Amygdala (tissue), 56 donors: ENCODE measurements around the gene DNAH14.
"Not testable (repeated sequence)": the region's sequence is repeated elsewhere in the genome, so short reads cannot be mapped to it uniquely, and the experiment has no call there.

Source experiments
- DNase-seq, 56 donors: peaks; one replicate each; lab custom pipeline; 2025; lab: John Stamatoyannopoulos, UW

Gene DNAH14

DNA sequence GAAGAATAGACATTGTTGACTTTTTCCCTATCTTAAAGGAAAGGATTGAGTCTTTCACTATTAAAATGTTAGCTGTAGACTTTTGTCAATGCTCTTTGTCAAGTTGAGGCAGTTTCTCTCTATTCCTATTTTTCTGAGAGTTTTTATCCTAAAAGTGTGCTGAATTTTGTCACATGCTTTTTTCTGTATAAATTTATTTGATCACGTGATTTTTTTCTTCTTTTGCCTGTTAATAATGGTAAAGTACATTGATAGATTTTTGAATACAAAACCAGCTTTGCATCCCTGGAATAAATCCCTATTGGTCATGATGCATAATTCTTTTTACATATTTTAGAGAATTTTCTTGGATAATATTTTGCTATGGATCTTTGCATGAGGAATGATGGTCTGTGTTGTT is 60.1 kb downstream of the DNAH14 start:
- no peak for DNase-seq

DNA sequence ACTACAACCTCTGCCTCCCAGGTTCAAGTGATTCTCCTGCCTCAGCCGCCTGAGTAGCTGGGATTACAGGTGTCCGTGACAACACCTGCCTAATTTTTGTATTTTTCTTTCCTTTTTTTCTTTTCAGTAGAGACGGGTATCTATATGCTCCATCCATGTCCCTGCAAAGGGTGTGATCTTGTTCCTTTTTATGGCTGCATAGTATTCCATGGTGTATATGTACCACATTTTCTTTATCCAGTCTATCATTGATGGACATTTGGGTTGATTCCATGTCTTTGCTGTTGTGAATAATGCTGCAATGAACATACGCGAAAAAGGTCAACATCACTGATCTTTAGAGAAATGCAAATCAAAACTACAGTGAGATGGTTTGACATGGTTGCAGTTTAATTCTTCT is 62.1 kb downstream of the DNAH14 start:
- not testable (repeated sequence) for DNase-seq

DNA sequence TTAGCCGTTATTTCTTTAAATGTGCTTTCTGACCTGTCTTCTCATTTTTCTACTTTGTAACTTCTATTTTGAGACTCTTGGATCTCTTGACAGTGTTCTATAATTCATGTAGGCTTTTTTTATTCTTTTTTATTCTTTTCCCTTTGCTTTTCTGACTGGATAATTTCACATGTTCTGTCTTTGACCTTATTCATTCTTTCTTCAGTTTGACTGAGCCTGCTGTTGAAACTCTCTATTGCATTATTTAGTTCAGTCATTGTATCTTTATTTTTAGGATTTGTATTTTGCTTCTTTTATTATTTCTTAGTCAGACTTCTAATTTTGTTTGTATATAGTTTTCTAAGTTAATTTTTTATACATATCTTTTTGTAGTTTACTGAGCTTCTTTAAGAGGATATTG is 66.1 kb downstream of the DNAH14 start:
- no peak for DNase-seq

DNA sequence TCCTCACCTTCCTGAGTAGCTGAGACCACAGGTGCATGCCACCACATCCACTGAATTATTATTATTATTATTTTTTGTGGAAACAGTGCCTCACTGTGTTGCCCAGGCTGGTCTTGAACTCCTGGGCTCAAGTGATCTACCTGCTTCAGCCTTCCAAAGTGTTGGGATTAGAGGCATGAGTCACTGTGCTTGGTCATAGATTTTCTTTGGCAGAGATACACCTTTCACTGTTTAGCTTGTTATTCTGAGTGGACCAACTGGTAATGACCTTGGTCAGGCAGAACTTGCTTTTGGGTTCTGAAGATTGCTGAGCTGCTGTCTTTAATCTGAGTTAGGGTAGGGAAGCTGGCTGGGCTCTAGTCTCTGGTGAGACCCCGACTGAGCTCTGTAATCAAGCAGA is 66.8 kb downstream of the DNAH14 start:
- no peak for DNase-seq

DNA sequence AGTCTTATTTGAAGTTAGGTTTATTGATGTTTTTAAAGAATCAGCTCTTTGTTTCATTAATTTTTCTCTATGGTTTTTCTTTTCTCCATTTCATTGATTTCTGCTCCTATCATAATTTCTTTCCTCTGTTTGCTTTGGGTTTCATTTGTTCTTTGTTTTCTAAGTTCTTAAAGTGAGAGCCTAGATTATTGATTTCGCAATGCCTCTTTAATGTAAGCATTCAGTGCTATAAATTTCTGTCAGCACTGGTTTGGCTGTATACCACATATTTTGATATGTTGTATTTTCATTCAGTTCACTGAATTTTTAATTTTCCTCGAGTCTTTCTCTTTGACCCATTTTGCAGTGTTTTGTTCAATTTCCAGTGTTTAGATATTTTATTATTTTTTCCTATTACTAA is 68.7 kb downstream of the DNAH14 start:
- DNase-seq: no peak

DNA sequence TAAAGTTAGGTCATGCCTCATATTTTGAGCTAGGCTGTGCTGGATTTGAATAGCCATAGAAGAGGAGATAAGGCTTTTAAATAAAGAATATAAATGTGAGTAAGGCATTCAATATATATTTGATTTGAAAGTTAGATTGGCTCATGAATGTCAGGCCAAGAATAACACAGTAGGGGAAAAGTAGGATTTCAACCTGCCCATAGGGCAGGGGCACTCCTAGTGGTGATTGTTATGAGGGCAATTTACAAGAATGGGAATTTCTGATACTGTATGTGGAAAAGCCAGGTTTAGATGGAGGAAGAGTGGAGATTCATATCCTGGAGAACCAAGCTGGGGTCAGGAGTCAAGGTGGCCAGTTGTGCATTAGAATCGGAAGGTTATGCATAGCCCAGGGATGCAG is 74.9 kb downstream of the DNAH14 start:
- no peak for DNase-seq

DNA sequence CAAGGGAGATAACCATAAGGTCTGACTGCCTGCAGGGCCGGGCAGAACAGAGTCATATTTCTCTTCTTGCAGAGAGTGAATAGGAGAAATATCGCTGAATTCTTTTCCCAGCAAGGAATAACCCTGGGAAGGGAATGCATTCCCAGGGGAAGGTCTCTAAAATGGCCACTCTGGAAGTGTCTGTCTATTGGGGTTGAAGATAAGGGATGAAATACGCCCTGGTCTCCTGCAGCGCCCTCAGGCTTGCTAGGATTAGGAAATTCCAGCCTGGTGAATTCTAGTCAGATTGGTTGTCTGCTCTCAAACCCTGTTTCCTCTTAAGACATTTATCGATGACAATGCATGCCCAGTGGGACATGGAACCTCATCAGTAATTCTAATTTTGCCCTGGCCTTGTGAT is 76.9 kb downstream of the DNAH14 start:
- not testable (repeated sequence) for DNase-seq

DNA sequence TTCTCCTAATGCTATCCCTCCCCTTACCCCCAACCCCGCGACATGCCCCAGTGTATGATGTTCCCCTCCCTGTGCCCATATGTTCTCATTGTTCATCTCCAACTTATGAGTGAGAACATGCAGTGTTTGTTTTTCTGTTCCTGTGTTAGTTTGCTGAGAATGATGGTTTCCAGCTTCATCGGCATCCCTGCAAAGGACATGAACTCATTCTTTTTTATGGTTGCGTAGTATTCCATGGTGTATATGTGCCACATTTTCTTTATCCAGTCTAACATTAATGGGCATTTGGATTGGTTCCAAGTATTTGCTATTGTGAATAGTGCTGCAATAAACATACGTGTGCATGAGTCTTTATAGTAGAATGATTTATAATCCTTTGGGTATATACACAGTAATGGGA is 78.6 kb downstream of the DNAH14 start:
- not testable (repeated sequence) for DNase-seq

DNA sequence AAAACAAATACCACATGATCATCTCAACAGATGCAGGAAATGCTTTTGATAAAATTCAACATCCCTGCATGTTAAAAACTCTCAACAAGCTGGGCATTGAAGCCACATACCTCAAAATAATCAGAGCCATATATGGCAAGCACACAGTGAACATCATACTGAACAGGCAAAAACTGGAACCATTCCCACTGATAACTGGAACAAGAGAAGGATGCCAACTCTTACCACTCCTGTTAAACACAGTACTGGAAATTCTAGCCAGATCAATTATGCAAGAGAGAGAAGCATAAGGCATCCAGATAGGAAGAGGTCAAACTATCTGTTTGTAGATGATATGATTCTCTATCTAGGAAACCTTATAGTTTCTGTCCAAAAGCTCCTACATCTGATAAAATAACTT is 91.6 kb downstream of the DNAH14 start:
- DNase-seq: no peak

DNA sequence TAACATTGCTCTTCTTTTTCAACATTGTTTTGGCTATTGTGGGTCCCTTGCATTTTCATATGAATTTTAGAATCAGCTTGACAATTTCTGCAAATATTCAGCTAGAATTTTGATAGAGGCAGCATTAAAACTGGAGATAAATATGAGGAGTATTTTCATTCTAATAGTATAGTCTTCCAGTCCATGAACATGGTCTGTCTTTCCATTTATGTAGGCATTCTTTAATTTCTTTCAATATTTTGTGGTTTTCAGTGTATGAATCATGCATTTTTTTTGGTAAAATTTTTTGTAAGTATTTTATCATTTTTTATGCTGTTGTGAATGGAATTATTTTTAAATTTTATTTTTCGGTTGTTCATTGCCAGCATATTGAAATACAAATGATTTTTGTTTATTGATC is 97.2 kb downstream of the DNAH14 start:
- no peak for DNase-seq

DNA sequence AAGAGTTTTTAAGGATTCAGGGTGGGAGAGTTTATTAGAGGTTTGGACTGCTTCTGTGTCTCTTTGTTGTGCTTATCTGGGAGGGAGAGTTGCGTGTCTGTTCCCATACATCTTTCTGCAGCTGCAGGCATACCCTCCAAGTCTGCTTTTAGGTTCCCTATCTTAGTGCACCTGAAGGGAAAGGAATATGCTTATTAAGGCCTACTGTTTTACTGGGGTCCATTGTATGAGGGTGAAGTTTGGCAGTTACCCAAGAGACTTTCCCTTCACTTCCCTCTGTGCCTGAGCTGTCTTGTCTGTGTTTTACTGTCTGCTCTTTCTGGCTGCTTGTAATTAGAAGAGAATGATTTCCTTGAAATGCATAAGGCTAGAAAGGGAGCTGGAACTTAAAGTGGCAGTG is 107.0 kb downstream of the DNAH14 start:
- not testable (repeated sequence) for DNase-seq

DNA sequence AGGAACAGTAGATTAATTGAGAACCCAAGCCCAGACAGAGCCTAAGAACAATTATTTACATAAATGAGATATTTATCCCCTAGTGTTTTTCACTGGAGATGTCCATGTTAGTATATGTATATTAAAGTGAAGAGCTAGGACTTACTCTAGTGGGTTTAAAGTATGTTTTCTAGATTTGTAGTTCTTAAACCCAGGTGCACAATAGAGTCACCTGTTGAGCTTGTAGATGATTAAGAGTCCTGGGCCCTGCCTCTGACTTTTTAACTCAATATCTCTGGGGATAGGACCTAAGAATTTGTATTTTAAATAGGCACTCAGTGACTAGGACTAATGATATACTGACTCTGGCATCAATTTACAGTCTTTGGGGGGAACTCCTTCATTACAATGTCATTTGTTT is 112.8 kb downstream of the DNAH14 start:
- no peak for DNase-seq

DNA sequence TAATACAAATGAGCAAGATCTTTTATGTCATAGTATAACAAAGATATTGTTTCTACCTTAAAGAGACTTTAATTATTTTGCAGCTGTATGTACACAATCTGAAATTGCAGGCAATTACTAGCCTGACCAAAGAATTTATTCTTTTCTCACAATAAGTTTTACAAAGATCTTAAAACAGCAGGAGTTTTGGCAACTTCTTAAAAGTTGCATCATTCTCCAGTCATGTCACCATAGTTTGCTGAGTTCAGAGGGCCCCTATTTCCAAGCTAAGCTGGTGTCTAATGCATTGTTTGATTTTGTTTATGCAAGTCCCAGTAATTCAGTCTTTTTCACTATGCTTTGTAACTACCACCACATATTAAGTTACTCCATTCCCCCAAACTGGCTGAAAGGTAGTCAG is 114.8 kb downstream of the DNAH14 start:
- DNase-seq: no peak

DNA sequence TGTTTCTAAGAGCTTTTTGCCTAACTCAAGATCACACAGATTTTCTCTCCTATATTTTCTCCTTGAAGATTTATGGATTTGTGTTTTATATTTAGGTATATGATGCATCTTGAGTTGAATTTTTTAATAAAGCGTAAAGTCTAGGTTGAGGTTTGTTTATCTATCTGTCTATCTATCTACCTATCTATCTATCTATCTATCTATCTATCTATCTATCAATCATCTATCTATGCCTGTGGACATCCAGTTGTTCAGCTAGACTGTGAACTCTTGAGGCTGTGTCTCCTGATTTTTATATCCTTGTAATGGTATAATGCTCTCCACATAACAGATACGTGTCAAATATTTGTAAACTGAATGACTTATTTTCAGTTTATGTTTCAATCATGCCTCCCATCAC is 120.1 kb downstream of the DNAH14 start:
- DNase-seq: no peak

DNA sequence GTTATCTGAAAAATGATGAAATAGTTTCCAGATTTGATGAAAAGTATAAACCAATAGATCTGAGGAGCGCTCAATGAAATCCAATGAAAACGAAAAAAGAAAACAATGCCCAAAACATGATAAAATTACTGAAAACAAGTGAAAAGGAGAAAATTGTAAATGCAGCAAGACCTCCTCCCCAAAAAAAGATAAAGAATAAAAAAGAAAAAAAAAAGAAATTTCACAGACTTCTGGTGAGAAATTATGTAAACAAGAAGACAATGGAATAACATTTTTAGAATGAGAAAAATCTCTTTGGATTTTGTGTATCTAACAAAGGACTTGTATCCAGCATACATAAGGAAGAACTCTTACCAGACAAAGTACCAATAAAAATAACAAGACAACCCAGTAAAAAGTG is 134.2 kb downstream of the DNAH14 start:
- no peak for DNase-seq

DNA sequence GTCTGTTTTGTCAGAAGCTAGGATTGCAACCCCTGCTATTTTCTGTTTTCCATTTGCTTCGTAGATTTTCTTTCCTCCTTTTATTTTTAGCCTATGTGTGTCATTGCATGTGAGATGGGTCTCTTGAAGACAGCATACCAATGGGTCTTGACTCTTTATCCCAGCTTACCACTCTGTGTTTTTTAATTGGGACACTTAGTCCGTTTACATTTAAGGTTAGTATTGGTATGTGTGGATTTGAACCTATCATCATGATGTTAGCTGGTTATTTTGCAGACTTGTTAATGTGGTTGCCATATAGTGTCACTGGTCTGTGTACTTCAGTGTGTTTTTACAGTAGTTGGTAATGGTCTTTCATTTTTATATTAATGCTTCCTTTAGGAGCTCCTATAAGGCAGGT is 141.5 kb downstream of the DNAH14 start:
- DNase-seq: no peak

DNA sequence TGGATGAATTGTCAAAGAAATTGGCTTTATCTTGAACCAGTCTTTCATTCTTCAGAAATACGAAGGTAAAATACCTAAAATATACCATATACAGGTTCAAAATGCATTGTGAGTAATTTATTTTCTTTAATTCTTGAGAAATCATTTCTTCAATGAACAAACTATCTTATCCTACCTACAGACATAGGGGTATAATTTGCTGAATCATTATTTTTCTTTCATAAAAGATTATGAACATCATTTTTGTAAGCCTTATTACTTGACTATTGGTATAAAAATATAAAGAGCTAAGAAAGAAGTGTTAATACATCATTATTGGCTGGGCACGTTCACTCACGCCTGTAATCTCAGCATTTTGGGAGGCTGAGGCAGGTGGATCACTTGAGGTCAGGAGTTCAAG is 167.7 kb downstream of the DNAH14 start:
- no peak for DNase-seq

DNA sequence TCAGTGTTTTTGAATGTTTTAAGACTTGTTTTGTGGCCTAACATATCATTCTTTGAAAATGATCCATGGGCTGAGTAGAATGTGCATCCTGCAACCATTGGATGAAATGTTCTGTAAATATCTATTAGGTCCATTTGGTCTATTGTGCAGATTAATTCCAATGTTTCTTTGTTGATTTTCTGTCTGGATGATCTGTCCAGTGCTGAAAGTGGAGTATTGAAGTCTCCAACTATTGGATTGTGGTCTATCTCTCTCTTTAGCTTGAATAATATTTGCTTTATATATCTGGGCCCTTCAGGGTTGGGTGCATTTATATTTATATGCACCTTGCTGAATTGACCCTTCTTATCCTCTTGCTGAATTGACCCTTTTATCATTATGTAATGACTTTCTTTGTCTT is 181.5 kb downstream of the DNAH14 start:
- no peak for DNase-seq

DNA sequence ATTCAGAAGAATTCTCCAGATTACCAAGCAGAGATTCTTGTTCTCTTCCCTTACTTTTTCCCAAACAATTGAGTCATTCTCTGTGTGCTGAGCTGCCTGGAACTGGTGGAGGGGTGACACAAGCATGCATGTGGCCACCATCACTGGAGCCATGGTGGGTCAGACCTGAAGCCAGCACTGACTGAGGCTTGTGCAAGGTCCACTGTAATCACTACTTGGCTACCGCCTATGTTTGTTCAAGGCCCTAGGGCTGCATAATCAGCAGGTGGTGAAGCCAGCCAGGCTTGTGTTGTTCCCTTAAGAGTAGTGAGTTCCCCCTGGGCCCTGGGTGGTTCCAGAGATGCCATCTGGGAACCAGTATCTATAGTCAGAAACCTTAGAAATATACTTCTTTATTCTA is 183.8 kb downstream of the DNAH14 start:
- no peak for DNase-seq

DNA sequence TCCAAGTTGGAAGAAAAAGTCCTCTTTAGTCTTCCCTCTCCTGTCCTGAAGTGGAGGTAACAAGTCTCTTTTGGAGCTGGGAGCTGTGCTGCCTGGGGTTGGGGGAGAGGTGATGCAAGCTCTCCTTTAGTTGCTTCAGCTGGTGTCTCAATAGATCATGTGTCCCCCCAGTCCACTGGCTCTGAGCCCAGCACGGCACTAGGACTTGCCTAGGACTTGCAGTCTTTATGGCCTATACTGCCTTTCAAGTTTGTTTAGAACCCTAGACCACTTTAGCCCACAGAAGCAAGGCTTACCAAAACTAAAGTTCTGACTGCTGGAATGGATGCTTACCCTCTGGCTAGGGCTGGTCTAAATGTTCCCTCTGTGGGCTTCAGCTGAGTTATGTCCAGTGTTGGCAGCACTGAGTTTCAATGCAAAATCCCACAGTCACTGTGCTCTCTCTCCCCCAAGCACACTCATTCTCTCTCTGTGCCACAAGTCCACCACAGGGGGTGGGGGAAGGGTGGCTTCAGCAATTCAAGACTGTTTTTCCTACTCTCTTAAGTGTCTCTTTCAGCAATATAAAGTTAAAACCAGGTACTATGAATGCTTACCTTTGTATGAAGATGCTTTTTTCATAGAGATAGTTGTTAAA is 185.0 kb downstream of the DNAH14 start:
- DNase-seq: no peak

DNA sequence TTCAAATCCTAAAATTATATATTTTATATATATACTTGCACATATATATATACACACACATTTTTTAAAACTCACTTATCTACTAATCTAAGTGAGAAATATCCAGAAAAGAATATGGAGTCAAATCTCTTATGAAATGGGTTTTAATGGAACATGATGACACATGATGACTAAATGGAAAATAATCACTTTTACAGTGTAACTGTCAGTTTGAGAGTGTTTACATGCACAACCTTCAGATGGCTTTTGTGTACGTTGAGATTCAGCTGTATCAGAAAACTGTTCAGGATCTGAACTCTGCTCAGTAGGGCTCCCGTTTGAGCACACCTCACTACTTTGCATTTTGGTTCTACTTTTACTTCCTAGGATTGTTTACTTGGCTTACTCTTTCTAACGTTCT is 189.8 kb downstream of the DNAH14 start:
- DNase-seq: no peak

DNA sequence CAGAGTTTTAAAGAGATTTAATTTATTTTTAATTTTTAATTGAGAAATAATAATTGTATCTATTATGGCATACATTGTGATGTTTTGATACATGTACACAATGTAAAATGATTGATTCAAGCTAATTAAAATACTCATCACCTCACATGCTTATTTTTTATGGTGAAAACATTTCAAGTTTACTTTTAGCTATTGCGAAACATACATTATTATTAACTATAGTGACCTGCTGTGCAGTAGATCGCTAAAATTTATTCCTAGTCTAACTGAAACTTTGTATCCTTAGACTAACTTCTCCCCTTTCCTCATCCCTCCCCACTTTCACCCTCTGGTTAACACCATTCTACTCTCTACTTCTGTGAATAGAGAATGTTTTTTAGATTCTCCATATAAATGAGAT is 191.6 kb downstream of the DNAH14 start:
- no peak for DNase-seq

DNA sequence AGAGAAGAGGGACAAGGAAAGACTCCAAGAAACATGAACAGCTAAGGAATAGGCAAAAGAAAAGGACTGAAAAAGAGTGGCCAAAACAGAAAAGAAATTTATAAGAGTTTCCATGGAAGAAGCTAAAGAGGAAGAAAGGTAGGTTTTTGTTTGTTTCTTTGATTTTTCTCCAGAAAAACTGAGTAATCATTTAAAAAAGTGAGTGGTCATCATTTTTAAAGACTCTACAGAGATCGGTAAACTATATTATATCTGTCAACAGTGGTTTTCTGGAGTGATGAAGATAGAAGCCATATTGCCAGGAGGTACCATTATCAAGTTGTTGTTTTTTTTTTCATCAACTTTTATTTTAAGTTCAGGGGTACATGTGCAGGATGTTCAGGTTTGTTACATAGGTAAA is 202.4 kb downstream of the DNAH14 start:
- no peak for DNase-seq
